22Rv1 (cell line): ENCODE results near the gene LGALS9.
"Not testable (repeated sequence)": the region's sequence is repeated elsewhere in the genome, so short reads cannot be mapped to it uniquely, and the experiment has no call there.

Experiments
- H3K27ac ChIP-seq: fragments of 450-650 bp; 2 replicates; pipeline ENCODE4 v1.5.1; 2017
- CTCF ChIP-seq: fragments of 450-650 bp; IDR thresholded peaks from 2 replicates; pipeline ENCODE4 v1.5.1; 2017; ENCODE audit warnings: mild to moderate bottlenecking
- ZFX ChIP-seq: fragments of 450-650 bp; IDR thresholded peaks from 2 replicates; pipeline ENCODE4 v1.6.1; 2017; ENCODE audit warnings: antibody characterized with exemption, borderline replicate concordance

The LGALS9 gene

GRCh38 chr17:27690882-27691281, 59.9 kb downstream of the LGALS9 start:
- H3K27ac ChIP-seq = no peak overlapping the region
- no peak for TF ChIP-seq CTCF
- TF ChIP-seq ZFX = no peak

GRCh38 chr17:27695254-27695814, 64.3 kb downstream of the LGALS9 start:
- not testable (repeated sequence) for H3K27ac ChIP-seq
